ENCODE data around the gene CDK13.

CDK13 gene

DNA sequence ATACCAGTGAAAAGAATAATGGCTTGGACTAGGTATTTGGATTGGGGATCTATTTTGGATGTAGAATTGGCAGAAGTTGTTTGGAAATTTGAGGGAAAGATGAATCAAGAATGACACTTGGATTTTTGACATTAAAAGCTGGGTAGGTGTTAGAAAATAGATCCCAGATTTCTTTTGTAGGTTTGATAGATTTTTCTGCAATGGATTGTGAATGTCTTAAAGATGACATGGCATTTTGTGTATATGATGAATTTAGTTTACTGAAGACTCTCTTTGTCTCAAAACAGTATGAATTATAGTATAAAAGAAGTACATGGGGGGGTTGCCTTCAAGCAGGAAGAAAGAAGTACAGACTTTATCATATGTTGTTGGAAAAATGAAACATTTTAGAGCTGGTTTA, 108.6 kb downstream of the CDK13 start:
- ChIA-PET POLR2A (no interaction called here), CTCF (interaction anchor here (1.0 kb wide), 1 partner anchor 11 kb away, joined by 4 read pairs; no protein-coding TSS in a partner anchor)
- H3K27ac ChIP-seq (ENCODE audit: insufficient read depth in 1 of 2, low read depth in 1 of 2, low read length in 2 of 2, poor library complexity in 1 of 2, severe bottlenecking in 2 of 2), result no peak overlapping the region
- H3K36me3 ChIP-seq (ENCODE audit: control insufficient read depth in 4 of 4, insufficient read depth in 4 of 4, low read length in 3 of 4), result peaks cover 9 to 20% (median 12%) of the 10 kb centered on the region in 4 experiments
- H3K9me3 ChIP-seq (ENCODE audit: control extremely low read depth in 1 of 5, control insufficient read depth in 4 of 5, insufficient read depth in 2 of 5, low read depth in 1 of 5, low read length in 4 of 5), result no peaks in the 10 kb centered on the region
- peak; percentile 19 to 60 (median 38) for DNase-seq
- H3K27me3 ChIP-seq (replicated peaks in 2 of 5; ENCODE audit: control insufficient read depth in 4 of 5, insufficient read depth in 5 of 5, low read length in 4 of 5), result no peaks in the 10 kb centered on the region
- H3K4me1 ChIP-seq (ENCODE audit: control extremely low read depth in 1 of 4, control insufficient read depth in 4 of 4, insufficient read depth in 4 of 4, low read length in 3 of 4), result no peaks in the 10 kb centered on the region
- H3K4me3 ChIP-seq (ENCODE audit: control insufficient read depth in 1 of 7, extremely low read depth in 1 of 7, insufficient read depth in 4 of 7, low read depth in 2 of 7, low read length in 6 of 7), result no peak overlapping the region

DNA sequence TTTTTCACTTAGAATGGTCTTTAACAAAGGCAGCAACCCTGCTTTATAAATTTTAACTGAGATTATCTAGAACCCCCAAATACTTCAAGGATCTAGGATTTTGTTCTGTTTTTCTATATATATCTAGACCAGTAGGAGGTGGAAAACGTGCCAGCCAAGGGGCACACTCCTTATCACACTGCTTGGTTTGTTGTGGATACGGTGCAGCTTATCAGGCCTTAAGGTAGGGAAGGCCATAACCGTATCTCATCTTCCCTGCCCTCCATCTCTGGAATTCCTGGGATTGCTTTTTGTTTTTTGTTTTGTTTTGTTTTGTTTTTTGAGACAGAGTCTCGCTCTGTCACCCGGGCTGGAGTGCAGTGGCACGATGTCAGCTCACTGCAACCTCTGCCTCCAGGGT, 109.0 kb downstream of the CDK13 start:
- no peak overlapping the region for H3K27ac ChIP-seq (ENCODE audit: insufficient read depth in 1 of 2, low read depth in 1 of 2, low read length in 2 of 2, poor library complexity in 1 of 2, severe bottlenecking in 2 of 2)
- peaks cover 9 to 20% (median 12%) of the 10 kb centered on the region in 4 experiments for H3K36me3 ChIP-seq (ENCODE audit: control insufficient read depth in 4 of 4, insufficient read depth in 4 of 4, low read length in 3 of 4)
- H3K4me1 ChIP-seq (ENCODE audit: control extremely low read depth in 1 of 4, control insufficient read depth in 4 of 4, insufficient read depth in 4 of 4, low read length in 3 of 4), result no peaks in the 10 kb centered on the region
- ChIA-PET POLR2A (no interaction called here), CTCF (interaction anchor here (1.0 kb wide), 1 partner anchor 11 kb away, joined by 4 read pairs; no protein-coding TSS in a partner anchor)
- H3K9me3 ChIP-seq (ENCODE audit: control extremely low read depth in 1 of 5, control insufficient read depth in 4 of 5, insufficient read depth in 2 of 5, low read depth in 1 of 5, low read length in 4 of 5), result no peaks in the 10 kb centered on the region
- no peaks in the 10 kb centered on the region for H3K27me3 ChIP-seq (replicated peaks in 2 of 5; ENCODE audit: control insufficient read depth in 4 of 5, insufficient read depth in 5 of 5, low read length in 4 of 5)
- DNase-seq, result no peak
- H3K4me3 ChIP-seq (ENCODE audit: control insufficient read depth in 1 of 7, extremely low read depth in 1 of 7, insufficient read depth in 4 of 7, low read depth in 2 of 7, low read length in 6 of 7), result no peak overlapping the region
- WGBS (ENCODE audit: insufficient coverage), result 90% methylated on average over 4 of the region's 6 CpGs

DNA sequence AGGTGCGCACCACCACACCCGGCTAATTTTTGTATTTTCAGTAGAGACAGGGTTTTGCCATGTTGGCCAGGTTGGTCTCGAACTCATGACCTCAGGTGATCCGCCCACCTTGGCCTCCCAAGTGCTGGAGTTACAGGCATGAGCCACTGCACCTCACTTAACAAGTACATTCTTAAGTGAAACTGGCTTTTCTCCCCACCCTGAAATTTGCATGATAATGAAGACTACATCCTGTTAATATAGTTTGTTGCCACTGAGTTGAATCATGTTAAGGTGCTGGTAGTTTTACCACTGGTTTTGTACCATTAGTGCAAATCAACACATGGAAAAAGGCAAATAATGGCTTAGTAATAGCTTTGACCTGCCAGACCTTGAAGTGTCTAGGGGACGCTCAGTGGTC, 122.2 kb downstream of the CDK13 start:
- no peak overlapping the region for H3K27ac ChIP-seq (ENCODE audit: insufficient read depth in 1 of 2, low read depth in 1 of 2, low read length in 2 of 2, poor library complexity in 1 of 2, severe bottlenecking in 2 of 2)
- peaks cover 0 to 9% (median 5%) of the 10 kb centered on the region in 4 experiments for H3K36me3 ChIP-seq (ENCODE audit: control insufficient read depth in 4 of 4, insufficient read depth in 4 of 4, low read length in 3 of 4)
- H3K9me3 ChIP-seq (ENCODE audit: control extremely low read depth in 1 of 5, control insufficient read depth in 4 of 5, insufficient read depth in 2 of 5, low read depth in 1 of 5, low read length in 4 of 5), result no peaks in the 10 kb centered on the region
- 100% methylated on average over 2 of the region's 5 CpGs for WGBS (ENCODE audit: insufficient coverage)
- no peaks in the 10 kb centered on the region for H3K4me1 ChIP-seq (ENCODE audit: control extremely low read depth in 1 of 4, control insufficient read depth in 4 of 4, insufficient read depth in 4 of 4, low read length in 3 of 4)
- ChIA-PET POLR2A (no interaction called here), CTCF (no interaction called here)
- no peak for DNase-seq
- H3K4me3 ChIP-seq (ENCODE audit: control insufficient read depth in 1 of 7, extremely low read depth in 1 of 7, insufficient read depth in 4 of 7, low read depth in 2 of 7, low read length in 6 of 7), result no peak overlapping the region
- H3K27me3 ChIP-seq (replicated peaks in 2 of 5; ENCODE audit: control insufficient read depth in 4 of 5, insufficient read depth in 5 of 5, low read length in 4 of 5), result no peaks in the 10 kb centered on the region

DNA sequence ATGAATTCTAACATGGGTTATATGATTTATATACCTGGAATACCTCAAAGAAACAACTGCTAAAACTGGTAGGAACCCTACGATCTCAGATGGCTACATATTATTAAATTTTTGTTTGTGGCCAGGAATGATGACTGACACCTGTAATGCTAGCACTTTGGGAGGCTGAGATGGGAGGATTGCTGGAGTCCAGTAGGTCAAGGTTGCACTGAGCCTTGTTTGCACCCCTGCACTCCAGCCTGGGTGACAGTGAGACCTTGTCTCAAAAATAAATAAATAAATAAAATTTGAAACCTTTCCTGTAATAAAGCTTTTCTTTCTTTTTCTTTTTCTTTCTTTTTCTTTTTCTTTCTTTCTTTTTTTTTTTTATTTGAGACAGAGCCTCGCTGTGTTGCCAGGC, 123.2 kb downstream of the CDK13 start:
- ChIA-PET CTCF (no interaction called here), POLR2A (no interaction called here)
- Histone ChIP-seq H3K4me3 (ENCODE audit: control insufficient read depth in 1 of 7, extremely low read depth in 1 of 7, insufficient read depth in 4 of 7, low read depth in 2 of 7, low read length in 6 of 7) (no peak overlapping the region), H3K27me3 (replicated peaks in 2 of 5; ENCODE audit: control insufficient read depth in 4 of 5, insufficient read depth in 5 of 5, low read length in 4 of 5) (no peaks in the 10 kb centered on the region), H3K27ac (ENCODE audit: insufficient read depth in 1 of 2, low read depth in 1 of 2, low read length in 2 of 2, poor library complexity in 1 of 2, severe bottlenecking in 2 of 2) (no peak overlapping the region), H3K9me3 (ENCODE audit: control extremely low read depth in 1 of 5, control insufficient read depth in 4 of 5, insufficient read depth in 2 of 5, low read depth in 1 of 5, low read length in 4 of 5) (no peaks in the 10 kb centered on the region), H3K36me3 (ENCODE audit: control insufficient read depth in 4 of 4, insufficient read depth in 4 of 4, low read length in 3 of 4) (peaks cover 0 to 11% (median 1%) of the 10 kb centered on the region in 4 experiments), H3K4me1 (ENCODE audit: control extremely low read depth in 1 of 4, control insufficient read depth in 4 of 4, insufficient read depth in 4 of 4, low read length in 3 of 4) (no peaks in the 10 kb centered on the region)
- DNase-seq, result no peak
- WGBS (ENCODE audit: insufficient coverage), result 100% methylated on average over 1 of the region's 2 CpGs

DNA sequence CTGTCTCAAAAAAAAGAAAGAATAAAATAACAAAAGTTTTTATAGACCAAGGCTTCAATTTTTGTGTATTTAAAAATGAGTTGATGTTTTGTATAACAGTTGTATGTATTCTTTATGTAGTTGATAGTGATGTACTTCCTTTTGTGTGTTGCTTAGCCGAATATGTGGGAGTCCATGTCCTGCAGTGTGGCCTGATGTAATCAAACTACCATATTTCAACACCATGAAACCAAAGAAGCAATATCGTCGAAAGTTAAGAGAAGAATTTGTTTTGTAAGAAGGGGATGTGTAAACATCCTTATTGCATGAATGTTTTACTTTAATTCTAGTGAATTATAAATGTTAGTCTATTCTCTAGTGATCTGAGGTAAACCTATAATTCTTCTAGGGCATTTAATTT, 127.8 kb downstream of the CDK13 start:
- no CpG with 5 or more reads among the region's 3 CpGs for WGBS (ENCODE audit: insufficient coverage)
- POLR2A ChIA-PET, result no interaction called here
- CTCF ChIA-PET, result no interaction called here
- H3K27me3 ChIP-seq (replicated peaks in 2 of 5; ENCODE audit: control insufficient read depth in 4 of 5, insufficient read depth in 5 of 5, low read length in 4 of 5), result no peaks in the 10 kb centered on the region
- no peaks in the 10 kb centered on the region for H3K9me3 ChIP-seq (ENCODE audit: control extremely low read depth in 1 of 5, control insufficient read depth in 4 of 5, insufficient read depth in 2 of 5, low read depth in 1 of 5, low read length in 4 of 5)
- no peaks in the 10 kb centered on the region for H3K4me1 ChIP-seq (ENCODE audit: control extremely low read depth in 1 of 4, control insufficient read depth in 4 of 4, insufficient read depth in 4 of 4, low read length in 3 of 4)
- no peak for DNase-seq
- H3K27ac ChIP-seq (ENCODE audit: insufficient read depth in 1 of 2, low read depth in 1 of 2, low read length in 2 of 2, poor library complexity in 1 of 2, severe bottlenecking in 2 of 2), result no peak overlapping the region
- peaks cover 2 to 14% (median 7%) of the 10 kb centered on the region in 4 experiments for H3K36me3 ChIP-seq (ENCODE audit: control insufficient read depth in 4 of 4, insufficient read depth in 4 of 4, low read length in 3 of 4)
- no peak overlapping the region for H3K4me3 ChIP-seq (ENCODE audit: control insufficient read depth in 1 of 7, extremely low read depth in 1 of 7, insufficient read depth in 4 of 7, low read depth in 2 of 7, low read length in 6 of 7)

DNA sequence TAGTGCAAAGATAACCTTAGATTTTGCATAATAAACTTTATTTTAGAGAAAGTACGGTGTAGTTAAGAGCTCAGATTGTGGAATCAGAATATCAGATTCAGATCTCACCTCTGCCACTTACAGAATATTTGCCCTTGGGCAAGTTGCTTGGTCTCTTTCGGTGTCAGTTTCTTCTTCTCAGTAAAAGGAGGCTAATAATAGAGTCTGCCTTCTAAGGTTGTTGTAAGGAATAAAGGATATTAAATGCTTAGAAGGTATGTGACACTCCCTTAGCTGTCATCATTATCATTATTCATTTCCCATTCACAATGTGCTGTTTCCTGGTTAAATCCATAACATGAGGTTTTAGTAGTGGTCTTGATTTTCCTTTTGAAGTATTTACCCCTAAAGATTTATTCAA, 142.1 kb downstream of the CDK13 start:
- H3K27ac ChIP-seq (ENCODE audit: insufficient read depth in 1 of 2, low read depth in 1 of 2, low read length in 2 of 2, poor library complexity in 1 of 2, severe bottlenecking in 2 of 2), result peak overlapping the region in 1 of 2 experiments; percentile 56
- H3K9me3 ChIP-seq (ENCODE audit: control extremely low read depth in 1 of 5, control insufficient read depth in 4 of 5, insufficient read depth in 2 of 5, low read depth in 1 of 5, low read length in 4 of 5), result no peaks in the 10 kb centered on the region
- CTCF ChIA-PET, result interaction anchor here (1.4 kb wide), 1 partner anchor 13 kb away, joined by 4 read pairs; no protein-coding TSS in a partner anchor
- no peaks in the 10 kb centered on the region for H3K27me3 ChIP-seq (replicated peaks in 2 of 5; ENCODE audit: control insufficient read depth in 4 of 5, insufficient read depth in 5 of 5, low read length in 4 of 5)
- POLR2A ChIA-PET, result no interaction called here
- peaks cover 24 to 61% (median 45%) of the 10 kb centered on the region in 4 experiments for H3K36me3 ChIP-seq (ENCODE audit: control insufficient read depth in 4 of 4, insufficient read depth in 4 of 4, low read length in 3 of 4)
- H3K4me1 ChIP-seq (ENCODE audit: control extremely low read depth in 1 of 4, control insufficient read depth in 4 of 4, insufficient read depth in 4 of 4, low read length in 3 of 4), result no peaks in the 10 kb centered on the region
- WGBS (ENCODE audit: insufficient coverage), result no CpG with 5 or more reads among the region's 2 CpGs
- no peak overlapping the region for H3K4me3 ChIP-seq (ENCODE audit: control insufficient read depth in 1 of 7, extremely low read depth in 1 of 7, insufficient read depth in 4 of 7, low read depth in 2 of 7, low read length in 6 of 7)
- DNase-seq, result no peak

DNA sequence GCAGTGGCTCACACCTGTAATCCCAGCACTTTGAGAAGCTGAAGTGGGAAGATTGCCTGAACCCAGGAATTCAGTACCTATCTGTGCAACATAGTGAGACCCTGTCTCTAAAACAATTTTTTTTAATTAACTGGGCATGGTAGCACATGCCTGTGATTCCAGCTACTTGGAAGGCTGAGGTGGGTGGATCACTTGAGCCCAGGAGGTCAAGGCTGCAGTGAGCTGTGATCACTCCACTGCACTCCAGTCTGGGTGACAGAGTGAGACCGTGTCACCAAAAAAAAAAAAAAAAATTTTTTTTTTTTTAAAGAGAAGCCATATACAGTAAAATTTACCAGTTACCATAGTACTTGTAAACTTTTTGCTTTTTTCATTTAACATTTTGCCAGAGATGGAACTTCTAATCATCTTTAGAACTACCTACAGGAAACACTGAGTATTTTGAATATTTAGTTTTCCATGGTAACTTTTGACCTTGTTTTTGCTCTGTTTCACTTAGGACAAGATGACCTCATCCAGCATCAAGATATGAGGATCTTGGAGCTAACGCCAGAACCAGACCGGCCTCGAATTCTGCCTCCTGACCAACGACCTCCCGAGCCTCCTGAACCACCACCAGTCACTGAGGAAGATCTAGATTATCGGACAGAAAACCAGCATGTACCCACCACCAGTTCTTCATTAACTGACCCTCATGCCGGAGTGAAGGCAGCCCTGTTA, 143.7 kb downstream of the CDK13 start:
- peaks cover 19 to 55% (median 37%) of the 10 kb centered on the region in 4 experiments for H3K36me3 ChIP-seq (ENCODE audit: control insufficient read depth in 4 of 4, insufficient read depth in 4 of 4, low read length in 3 of 4)
- no peak for DNase-seq
- POLR2A ChIA-PET, result no interaction called here
- CTCF ChIA-PET, result interaction anchor here (0.6 kb wide), 2 partner anchors 122 to 1253 kb away, joined by 3 to 4 read pairs; no protein-coding TSS in a partner anchor
- H3K27me3 ChIP-seq (replicated peaks in 2 of 5; ENCODE audit: control insufficient read depth in 4 of 5, insufficient read depth in 5 of 5, low read length in 4 of 5), result no peaks in the 10 kb centered on the region
- H3K27ac ChIP-seq (ENCODE audit: insufficient read depth in 1 of 2, low read depth in 1 of 2, low read length in 2 of 2, poor library complexity in 1 of 2, severe bottlenecking in 2 of 2), result no peak overlapping the region
- H3K4me3 ChIP-seq (ENCODE audit: control insufficient read depth in 1 of 7, extremely low read depth in 1 of 7, insufficient read depth in 4 of 7, low read depth in 2 of 7, low read length in 6 of 7), result no peak overlapping the region
- no peaks in the 10 kb centered on the region for H3K4me1 ChIP-seq (ENCODE audit: control extremely low read depth in 1 of 4, control insufficient read depth in 4 of 4, insufficient read depth in 4 of 4, low read length in 3 of 4)
- 94% methylated on average over 5 of the region's 8 CpGs for WGBS (ENCODE audit: insufficient coverage)
- no peaks in the 10 kb centered on the region for H3K9me3 ChIP-seq (ENCODE audit: control extremely low read depth in 1 of 5, control insufficient read depth in 4 of 5, insufficient read depth in 2 of 5, low read depth in 1 of 5, low read length in 4 of 5)
